Peyer's patch (tissue), 4 donors: ENCODE data around the gene TRMT2A. TPM values are rescaled to one million over a fixed set of nuclear protein-coding genes. Genes with fewer than 3 reads are reported as not detected.

Experiments
- DNase-seq, 3 donors: peaks; one replicate each; pipeline ENCODE4 v3.0.0-alpha.2; 2017 to 2019
- H3K27ac ChIP-seq, 4 donors: fragments of 200-600 bp; sonication (generic); one replicate each; pipeline ENCODE4 v1.5.1; 2016 to 2019
- H3K27me3 ChIP-seq, 2 donors: fragments of 200-600 bp; sonication (generic); one replicate each; pipeline ENCODE4 v1.5.1; 2019
- H3K36me3 ChIP-seq, 3 donors: fragments of 200-600 bp; sonication (generic); one replicate each; pipeline ENCODE4 v1.5.1; 2016 to 2019
- H3K4me1 ChIP-seq, 4 donors: fragments of 200-600 bp; sonication (generic); one replicate each; pipeline ENCODE4 v1.5.1; 2016 to 2019
- H3K4me3 ChIP-seq, 4 donors: fragments of 200-600 bp; sonication (generic); 1 replicate in 3 of 4; 2 replicates in 1 of 4; pipeline ENCODE4 v1.5.1; 2016 to 2019; ENCODE audit warnings: mild to moderate bottlenecking in 1 of 4
- H3K9me3 ChIP-seq, 4 donors: fragments of 200-600 bp; sonication (generic); one replicate each; pipeline ENCODE4 v1.5.1; 2016 to 2019; ENCODE audit warnings: mild to moderate bottlenecking in 1 of 4
- CTCF ChIP-seq, 6 experiments: fragments of 450-650 bp in 4 of 6; fragments of 200-600 bp in 2 of 6; sonication (generic) in 1 of 6; IDR thresholded peaks; one replicate each; pipeline ENCODE4 v1.5.1; 2017 to 2019; ENCODE audit warnings: antibody characterized with exemption in 6 of 6, mild to moderate bottlenecking in 3 of 6, moderate library complexity in 1 of 6
- POLR2A ChIP-seq, 2 donors: fragments of 450-650 bp; IDR thresholded peaks; one replicate each; pipeline ENCODE4 v1.5.1; 2017; ENCODE audit warnings: antibody characterized with exemption in 2 of 2, mild to moderate bottlenecking in 2 of 2, moderate library complexity in 2 of 2
- total RNA-seq, 4 donors: library from RNA; depleted of rRNA; stranded (reverse); fragments of >200 nt; gene quantifications; one replicate each; pipeline ENCODE4 v1.1.0, GENCODE V29; 2016

TRMT2A gene
- total RNA-seq, 4 donors from 2014 or later: 26.8 to 134 (median 86.9) TPM

- no peak for DNase-seq
- peaks cover 0 to 4% (median under 1%) of the 10 kb centered on the region in 4 donors for H3K4me1 ChIP-seq
- H3K27ac ChIP-seq: no peak overlapping the region
- H3K9me3 ChIP-seq: no peaks in the 10 kb centered on the region
- TF ChIP-seq CTCF (IDR thresholded peaks at IDR 0.05) (no peak), POLR2A (IDR thresholded peaks at IDR 0.05) (no peak)
- H3K4me3 ChIP-seq: no peak overlapping the region
- no peaks in the 10 kb centered on the region for H3K27me3 ChIP-seq
- H3K36me3 ChIP-seq: peaks cover 0 to 58% (median 0%) of the 10 kb centered on the region in 3 donors
Observed at GRCh38 chr22:20124083-20124787, 7.2 kb upstream of the TRMT2A start.

GRCh38 chr22:20123366-20124082 is 6.5 kb upstream of the TRMT2A start:
- Histone ChIP-seq H3K9me3 (no peaks in the 10 kb centered on the region), H3K36me3 (peaks cover 0 to 61% (median 0%) of the 10 kb centered on the region in 3 donors)

GRCh38 chr22:20121856-20122415 is 4.9 kb upstream of the TRMT2A start:
- H3K27ac ChIP-seq: no peak overlapping the region
- H3K4me1 ChIP-seq: peaks cover 0 to 17% (median 6%) of the 10 kb centered on the region in 4 donors
- no peak for DNase-seq
- peaks cover 0 to 54% (median 0%) of the 10 kb centered on the region in 3 donors for H3K36me3 ChIP-seq
- no peaks in the 10 kb centered on the region for H3K9me3 ChIP-seq
- TF ChIP-seq CTCF (IDR thresholded peaks at IDR 0.05) (no peak), POLR2A (IDR thresholded peaks at IDR 0.05) (no peak)
- H3K27me3 ChIP-seq: no peaks in the 10 kb centered on the region
- no peak overlapping the region for H3K4me3 ChIP-seq

More at GRCh38 chr22:20123366-20124082, 6.5 kb upstream of the TRMT2A start:
- no peak for DNase-seq
- no peak overlapping the region for H3K4me3 ChIP-seq
- H3K27ac ChIP-seq: no peak overlapping the region
- peaks cover 0 to 12% (median 4%) of the 10 kb centered on the region in 4 donors for H3K4me1 ChIP-seq
- no peaks in the 10 kb centered on the region for H3K27me3 ChIP-seq
- TF ChIP-seq POLR2A (IDR thresholded peaks at IDR 0.05): no peak
- no peak for TF ChIP-seq CTCF (IDR thresholded peaks at IDR 0.05)

GRCh38 chr22:20118300-20119020 is 1.4 kb upstream of the TRMT2A start:
- peak overlapping the region; percentile 71 to 83 (median 80) for H3K4me3 ChIP-seq
- H3K4me1 ChIP-seq: peaks cover 6 to 34% (median 12%) of the 10 kb centered on the region in 4 donors
- H3K27ac ChIP-seq: peak overlapping the region in 3 of 4 donors; percentile 69 to 82 (median 82)
- H3K27me3 ChIP-seq: no peaks in the 10 kb centered on the region
- no peaks in the 10 kb centered on the region for H3K9me3 ChIP-seq
- TF ChIP-seq CTCF (IDR thresholded peaks at IDR 0.05) (no peak), POLR2A (IDR thresholded peaks at IDR 0.05) (no peak)
- peaks cover 0 to 62% (median 0%) of the 10 kb centered on the region in 3 donors for H3K36me3 ChIP-seq
- no peak for DNase-seq

GRCh38 chr22:20117633-20118299 is 740 bp upstream of the TRMT2A start:
- DNase-seq: peak in 2 of 3 donors; percentile 47 to 69
- Histone ChIP-seq H3K4me1 (peaks cover 6 to 34% (median 12%) of the 10 kb centered on the region in 4 donors), H3K36me3 (peaks cover 0 to 69% (median 0%) of the 10 kb centered on the region in 3 donors), H3K27me3 (no peaks in the 10 kb centered on the region), H3K27ac (peak overlapping the region; percentile 69 to 85 (median 82)), H3K4me3 (peak overlapping the region; percentile 71 to 83 (median 80)), H3K9me3 (no peaks in the 10 kb centered on the region)
- TF ChIP-seq CTCF (IDR thresholded peaks at IDR 0.05): no peak
